SK-N-SH (cell line): ENCODE measurements around the gene SMAD7.

Experiments used
- CHD2 ChIP-seq: fragments of 150-350 bp; IDR thresholded peaks from 2 replicates; pipeline ENCODE4 v1.6.1; 2018; ENCODE audit warnings: low read length; ENCODE audit not compliant: partially characterized antibody
- CTCF ChIP-seq: fragments of 200-600 bp; sonication (generic); IDR thresholded peaks from 2 replicates; pipeline ENCODE4 v1.6.1; 2017; ENCODE audit warnings: antibody characterized with exemption, mild to moderate bottlenecking, moderate library complexity
- FOXM1 ChIP-seq: IDR thresholded peaks from 2 replicates; pipeline ENCODE4 v1.4.0; 2012; ENCODE audit warnings: low read depth, mild to moderate bottlenecking
- MXI1 ChIP-seq: IDR thresholded peaks from 2 replicates; pipeline ENCODE4 v1.6.1; 2012; ENCODE audit warnings: mild to moderate bottlenecking, low read depth, low read length, improper control_type of control experiment
- POLR2AphosphoS5 ChIP-seq: IDR thresholded peaks from 2 replicates; pipeline ENCODE4 v1.6.1; 2012; ENCODE audit warnings: low read depth, low read length
- REST ChIP-seq: IDR thresholded peaks from 2 replicates; pipeline ENCODE4 v1.6.1; 2012; ENCODE audit warnings: mild to moderate bottlenecking, low read depth, low read length, moderate library complexity
- SIN3A ChIP-seq: IDR thresholded peaks from 2 replicates; pipeline ENCODE4 v1.6.1; 2012; ENCODE audit warnings: low read depth, mild to moderate bottlenecking, low read length, moderate library complexity, borderline replicate concordance
- SMC3 ChIP-seq: IDR thresholded peaks from 2 replicates; pipeline ENCODE4 v1.6.1; 2012; ENCODE audit warnings: low read depth, low read length, improper control_type of control experiment
- USF2 ChIP-seq: fragments of 150-350 bp; IDR thresholded peaks from 2 replicates; pipeline ENCODE4 v1.6.1; 2017; ENCODE audit warnings: antibody characterized with exemption, low read length, low read depth, borderline replicate concordance
- YY1 ChIP-seq: IDR thresholded peaks from 2 replicates; pipeline ENCODE4 v1.4.0; 2012; ENCODE audit warnings: low read depth, mild to moderate bottlenecking
- ZBTB33 ChIP-seq: IDR thresholded peaks from 2 replicates; pipeline ENCODE4 v1.4.0; 2012; ENCODE audit warnings: low read depth, borderline replicate concordance

- TF ChIP-seq FOXM1 (no peak), CTCF (no peak), ZBTB33 (no peak), MXI1 (no peak), POLR2AphosphoS5 (no peak), REST (no peak), SIN3A (no peak), SMC3 (no peak), USF2 (no peak), CHD2 (no peak), YY1 (no peak)
Measured at GRCh38 chr18:48982266-48982665, 31.5 kb upstream of the SMAD7 start.
